GM23338 (cell line): Measurements from ENCODE around the gene TOM1L1. TPM values are rescaled to one million over a fixed set of nuclear protein-coding genes. Genes with fewer than 3 reads are reported as not detected.

Experiments used
- ATAC-seq: fragments of 200-7000 bp; cut with Tn5 transposase; 3 replicates; pipeline ENCODE4 v1.9.1; 2020
- DNase-seq: peaks from one replicate; pipeline ENCODE4 v3.0.0-alpha.2; 2015; ENCODE audit warnings: low spot score
- H2AFZ ChIP-seq: fragments of 200-600 bp; sonication (generic); 2 replicates; pipeline ENCODE4 v1.8.0; 2016; ENCODE audit warnings: antibody characterized with exemption, mild to moderate bottlenecking, moderate library complexity
- H3F3A ChIP-seq: fragments of 200-600 bp; sonication (generic); replicated peaks from 2 replicates; pipeline ENCODE4 v1.8.0; 2017; ENCODE audit warnings: antibody characterized with exemption, mixed run types, low read depth
- H3K27ac ChIP-seq: fragments of 200-600 bp; sonication (generic); 2 replicates; pipeline ENCODE4 v1.6.1; 2016; ENCODE audit warnings: low read depth
- H3K27me3 ChIP-seq: fragments of 200-600 bp; sonication (generic); 2 replicates; pipeline ENCODE4 v1.8.0; 2016; ENCODE audit warnings: mild to moderate bottlenecking, mixed run types, moderate library complexity; ENCODE audit not compliant: insufficient read depth
- H3K36me3 ChIP-seq: fragments of 200-600 bp; sonication (generic); 2 replicates; pipeline ENCODE4 v1.8.0; 2016; ENCODE audit warnings: mild to moderate bottlenecking; ENCODE audit not compliant: insufficient read depth
- H3K4me1 ChIP-seq: fragments of 200-600 bp; sonication (generic); 2 replicates; pipeline ENCODE4 v1.8.0; 2016; ENCODE audit warnings: mild to moderate bottlenecking, moderate library complexity; ENCODE audit not compliant: insufficient read depth
- H3K4me2 ChIP-seq: fragments of 200-600 bp; sonication (generic); 2 replicates; pipeline ENCODE4 v1.7.1; 2017; ENCODE audit warnings: mixed run types
- H3K4me3 ChIP-seq: fragments of 200-600 bp; sonication (generic); 2 replicates; pipeline ENCODE4 v1.6.1; 2016; ENCODE audit warnings: mixed run types
- H3K79me2 ChIP-seq: fragments of 200-600 bp; sonication (generic); replicated peaks from 2 replicates; pipeline ENCODE4 v1.8.0; 2017; ENCODE audit warnings: mild to moderate bottlenecking; ENCODE audit not compliant: insufficient read depth
- H3K9me2 ChIP-seq: fragments of 200-600 bp; sonication (generic); 2 replicates; pipeline ENCODE4 v1.8.0; 2017; ENCODE audit not compliant: insufficient read depth
- H4K20me1 ChIP-seq: fragments of 200-600 bp; sonication (generic); replicated peaks from 2 replicates; pipeline ENCODE4 v1.8.0; 2017; ENCODE audit warnings: mild to moderate bottlenecking; ENCODE audit not compliant: insufficient read depth
- H3K27ac Mint-ChIP-seq: 2 replicates; pipeline ENCODE4 v1.8.0; 2020; ENCODE audit warnings: inconsistent platforms, mild to moderate bottlenecking, moderate library complexity, mixed read lengths
- H3K27me3 Mint-ChIP-seq: 3 replicates; pipeline ENCODE4 v1.8.0; 2022; ENCODE audit warnings: low read depth, mild to moderate bottlenecking, moderate library complexity, mixed read lengths, inconsistent platforms; ENCODE audit not compliant: insufficient read depth, poor library complexity
- H3K36me3 Mint-ChIP-seq: 3 replicates; pipeline ENCODE4 v1.8.0; 2021; ENCODE audit warnings: low read depth, mild to moderate bottlenecking, inconsistent platforms, moderate library complexity, mixed read lengths
- H3K4me1 Mint-ChIP-seq: 3 replicates; pipeline ENCODE4 v1.8.0; 2020; ENCODE audit warnings: mild to moderate bottlenecking, inconsistent platforms, mixed read lengths
- H3K4me3 Mint-ChIP-seq: 3 replicates; pipeline ENCODE4 v1.8.0; 2021; ENCODE audit warnings: moderate library complexity, mild to moderate bottlenecking, inconsistent platforms, mixed read lengths
- H3K9me3 Mint-ChIP-seq: 3 replicates; pipeline ENCODE4 v1.8.0; 2020; ENCODE audit warnings: moderate library complexity, mild to moderate bottlenecking, inconsistent platforms, mixed read lengths
- CREB1 ChIP-seq: fragments of 250-450 bp; sonication (Bioruptor Pico); IDR thresholded peaks from 2 replicates; pipeline ENCODE4 v1.5.0; 2020; ENCODE audit warnings: low read depth, mild to moderate bottlenecking, moderate library complexity
- EZH2 ChIP-seq: fragments of 200-600 bp; sonication (generic); IDR thresholded peaks from one replicate; pipeline ENCODE4 v1.8.0; 2017; ENCODE audit warnings: antibody characterized with exemption, mild to moderate bottlenecking, low read depth; ENCODE audit not compliant: unreplicated experiment
- JUNB ChIP-seq: IDR thresholded peaks from one replicate; pipeline ENCODE4 v1.6.1; 2016; ENCODE audit warnings: antibody characterized with exemption; ENCODE audit not compliant: unreplicated experiment
- NANOG ChIP-seq: IDR thresholded peaks from 2 replicates; pipeline ENCODE4 v1.6.1; 2016; ENCODE audit warnings: antibody characterized with exemption, borderline replicate concordance
- POLR2AphosphoS5 ChIP-seq: IDR thresholded peaks from 2 replicates; pipeline ENCODE4 v1.6.1; 2016; ENCODE audit warnings: antibody characterized with exemption, low read depth
- REST ChIP-seq: IDR thresholded peaks from one replicate; pipeline ENCODE4 v1.6.1; 2018; ENCODE audit warnings: antibody characterized with exemption; ENCODE audit not compliant: unreplicated experiment
- STAT1 ChIP-seq: IDR thresholded peaks from one replicate; pipeline ENCODE4 v1.6.1; 2016; ENCODE audit warnings: antibody characterized with exemption; ENCODE audit not compliant: unreplicated experiment
- ZNF114 ChIP-seq: fragments of 250-450 bp; sonication (Bioruptor Pico); IDR thresholded peaks from 2 replicates; pipeline ENCODE4 v1.5.0; 2020; ENCODE audit warnings: mild to moderate bottlenecking, moderate library complexity
- ZNF331 ChIP-seq: fragments of 250-450 bp; sonication (Bioruptor Pico); IDR thresholded peaks from 2 replicates; pipeline ENCODE4 v1.5.0; 2020; ENCODE audit warnings: low read depth, mild to moderate bottlenecking, moderate library complexity
- ZNF462 ChIP-seq: fragments of 250-450 bp; sonication (Bioruptor Pico); IDR thresholded peaks from 2 replicates; pipeline ENCODE4 v1.5.0; 2020; ENCODE audit warnings: mild to moderate bottlenecking, moderate library complexity
- polyA plus RNA-seq: library from polyadenylated mRNA; unstranded; fragments of >200 nt; fragmentation: Nextera tagmentation; extraction: Ambion mirVana; gene quantifications from 2 replicates; pipeline ENCODE4 v1.2.1, GENCODE V29; 2016
- total RNA-seq: library from RNA; depleted of rRNA; stranded (reverse); fragments of >200 nt; shearing (Covaris generic); gene quantifications from 2 replicates; pipeline ENCODE4 v1.2.3, GENCODE V29; 2014
- TF ChIP-seq, protein P1 (sequence below): IDR thresholded peaks from 2 replicates; pipeline ENCODE4 v1.6.1; 2016; ENCODE audit warnings: antibody characterized with exemption

The TOM1L1 gene
- total and polyA plus RNA-seq, 2 experiments from 2014 or later = 46.8 to 58.0 TPM

- TF ChIP-seq ZNF462 = no peak
- no peak for TF ChIP-seq STAT1
- TF ChIP-seq ZNF331 = no peak
- TF ChIP-seq REST = no peak
- no peak for TF ChIP-seq CREB1 (CRISPR knock-in tag)
Measured at GRCh38 chr17:54937018-54937417, 36.4 kb downstream of the TOM1L1 start (continued).

DNA sequence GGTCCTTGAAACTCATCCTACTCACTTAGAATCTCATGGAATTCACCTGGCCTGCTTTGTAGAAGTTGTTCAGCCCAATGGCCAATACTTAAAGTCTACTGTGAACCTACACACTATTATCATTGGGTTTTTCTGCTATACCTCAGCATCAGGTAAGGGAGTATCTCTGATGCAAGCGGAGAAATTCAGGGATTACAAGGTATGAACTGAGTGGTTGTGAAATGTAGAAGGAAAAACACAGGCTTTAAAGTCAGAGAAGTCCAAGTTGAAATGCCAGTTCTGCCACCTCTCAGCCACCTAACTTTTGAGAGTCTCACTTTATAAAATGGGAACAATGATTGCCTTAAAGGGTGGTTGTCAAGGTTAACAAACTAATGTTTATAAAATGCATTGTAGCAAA lies 36.8 kb downstream of the TOM1L1 start:
- Mint-ChIP-seq H3K27me3 (no peaks in the 10 kb centered on the region), H3K4me3 (no peak overlapping the region), H3K9me3 (no peaks in the 10 kb centered on the region), H3K27ac (no peak overlapping the region), H3K4me1 (no peaks in the 10 kb centered on the region), H3K36me3 (peaks cover 83% of the 10 kb centered on the region)
- no peak overlapping the region for H3K4me3 ChIP-seq
- ATAC-seq (no peak), DNase-seq (no peak)
- H2AFZ ChIP-seq = no peak overlapping the region
- no peak overlapping the region for H3K27ac ChIP-seq
- peaks cover 70% of the 10 kb centered on the region for H3K36me3 ChIP-seq
- H3K4me2 ChIP-seq = no peak overlapping the region
- H4K20me1 ChIP-seq = 0 out of 2 replicates have a peak, but pooled peaks cover 3% of the 10 kb centered on the region
- no peaks in the 10 kb centered on the region for H3K79me2 ChIP-seq
- no peaks in the 10 kb centered on the region for H3K27me3 ChIP-seq
- H3K4me1 ChIP-seq = no peaks in the 10 kb centered on the region
- no peaks in the 10 kb centered on the region for H3F3A ChIP-seq
- H3K9me2 ChIP-seq = no peaks in the 10 kb centered on the region
- TF ChIP-seq ZNF114 = no peak
- TF ChIP-seq JUNB = no peak
- TF ChIP-seq, protein P1, sequence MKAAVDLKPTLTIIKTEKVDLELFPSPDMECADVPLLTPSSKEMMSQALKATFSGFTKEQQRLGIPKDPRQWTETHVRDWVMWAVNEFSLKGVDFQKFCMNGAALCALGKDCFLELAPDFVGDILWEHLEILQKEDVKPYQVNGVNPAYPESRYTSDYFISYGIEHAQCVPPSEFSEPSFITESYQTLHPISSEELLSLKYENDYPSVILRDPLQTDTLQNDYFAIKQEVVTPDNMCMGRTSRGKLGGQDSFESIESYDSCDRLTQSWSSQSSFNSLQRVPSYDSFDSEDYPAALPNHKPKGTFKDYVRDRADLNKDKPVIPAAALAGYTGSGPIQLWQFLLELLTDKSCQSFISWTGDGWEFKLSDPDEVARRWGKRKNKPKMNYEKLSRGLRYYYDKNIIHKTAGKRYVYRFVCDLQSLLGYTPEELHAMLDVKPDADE = no peak
- no peak for TF ChIP-seq EZH2
- no peak for TF ChIP-seq ZNF331
- no peak for TF ChIP-seq REST
- TF ChIP-seq STAT1 = no peak
- TF ChIP-seq POLR2AphosphoS5 = no peak
- no peak for TF ChIP-seq NANOG
